GM12875 (cell line): ENCODE results near the gene EXT2.

ENCODE experiments used
- H3K4me3 ChIP-seq: one replicate; pipeline ENCODE4 v1.5.1; 2011; ENCODE audit warnings: low read depth, low read length, control low read depth
- CTCF ChIP-seq: IDR thresholded peaks from 2 replicates; pipeline ENCODE4 v1.5.1; 2011; ENCODE audit warnings: low read depth, mild to moderate bottlenecking, control low read depth, inconsistent platforms, low read length, moderate library complexity, borderline replicate concordance; ENCODE audit not compliant: insufficient read depth

The EXT2 gene

DNA sequence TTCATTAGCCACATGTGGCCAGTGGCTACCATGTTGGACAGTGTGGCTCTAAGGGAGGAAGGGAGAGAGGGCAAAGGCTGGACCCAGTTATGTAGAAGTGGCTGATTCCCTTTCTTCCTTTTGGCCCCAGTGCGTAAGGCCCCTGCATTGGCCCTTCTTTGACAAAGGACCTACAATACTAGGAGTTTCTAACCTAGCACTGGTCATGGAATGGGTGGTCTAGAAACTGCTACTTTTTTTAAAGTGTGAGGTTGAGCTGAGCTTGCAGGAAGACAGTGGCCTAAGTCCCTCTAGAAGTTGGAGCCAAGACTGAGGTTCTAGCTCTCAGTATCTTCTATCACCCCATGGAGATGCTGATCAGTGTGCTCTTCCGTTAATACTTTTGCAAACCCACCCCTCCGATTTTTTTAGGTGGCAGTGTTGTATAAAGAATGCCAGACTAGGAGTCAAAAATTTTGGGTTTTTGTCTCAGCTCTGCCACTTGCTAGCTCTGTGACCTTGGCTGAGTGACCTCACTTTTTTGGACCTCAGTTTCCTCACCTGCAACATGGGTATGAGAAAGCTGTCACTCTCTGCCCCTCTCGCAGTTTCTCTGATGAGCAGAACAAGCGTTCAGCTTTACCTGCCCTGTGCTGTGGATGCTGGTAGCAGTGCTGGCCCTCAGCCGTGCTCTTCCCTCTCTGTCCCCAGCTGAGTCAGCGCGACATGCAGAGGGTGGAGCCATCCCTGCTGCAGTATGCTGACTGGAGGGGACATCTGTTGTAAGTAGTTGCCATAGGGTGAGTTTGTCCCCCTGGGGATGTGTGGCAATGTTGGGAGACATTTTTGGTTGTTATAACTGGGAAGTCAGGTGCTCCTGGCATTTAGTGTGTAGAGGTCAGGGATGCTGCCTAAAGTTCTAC is 22.5 kb upstream of the EXT2 start:
- no peak overlapping the region for H3K4me3 ChIP-seq
- no peak for TF ChIP-seq CTCF

DNA sequence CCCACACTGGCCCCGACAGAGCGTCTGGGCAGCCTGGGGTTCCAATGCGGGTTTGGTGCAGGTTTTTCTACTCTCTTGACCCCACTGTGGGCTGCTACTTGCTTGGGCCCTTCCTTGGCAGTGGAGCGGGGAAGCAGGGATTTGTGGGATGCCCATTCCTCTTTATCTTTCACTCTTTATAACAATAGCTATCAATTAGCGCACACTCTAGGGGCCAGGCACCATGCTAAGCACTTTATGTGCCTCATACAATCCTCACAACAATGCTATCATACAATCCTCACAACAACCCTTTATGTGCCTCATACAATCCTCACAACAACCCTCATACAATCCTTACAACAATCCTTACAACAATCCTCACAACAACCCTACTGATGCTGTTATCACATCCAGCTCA is 16.7 kb upstream of the EXT2 start:
- H3K4me3 ChIP-seq: no peak overlapping the region
- no peak for TF ChIP-seq CTCF

GRCh38 chr11:44079376-44079775 is 16.1 kb upstream of the EXT2 start:
- no peak overlapping the region for H3K4me3 ChIP-seq
- no peak for TF ChIP-seq CTCF

DNA sequence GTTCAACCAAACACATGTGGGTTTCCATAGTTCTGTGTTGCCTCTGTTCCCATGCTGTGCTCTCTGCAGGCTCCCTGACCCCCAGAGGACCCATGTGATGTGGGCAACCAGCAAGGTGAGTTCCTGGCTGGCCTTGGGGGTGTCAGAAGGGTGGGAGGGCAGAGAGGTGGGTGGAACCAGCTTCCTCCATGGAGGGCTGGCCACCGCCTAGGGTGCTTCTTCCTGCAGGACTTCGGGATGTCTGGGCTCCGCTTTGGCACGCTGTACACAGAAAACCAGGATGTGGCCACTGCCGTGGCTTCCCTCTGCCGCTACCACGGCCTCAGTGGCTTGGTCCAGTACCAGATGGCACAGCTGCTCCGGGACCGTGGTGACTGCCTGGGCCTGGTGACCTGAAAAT is 14.5 kb upstream of the EXT2 start:
- TF ChIP-seq CTCF: no peak
- no peak overlapping the region for H3K4me3 ChIP-seq

DNA sequence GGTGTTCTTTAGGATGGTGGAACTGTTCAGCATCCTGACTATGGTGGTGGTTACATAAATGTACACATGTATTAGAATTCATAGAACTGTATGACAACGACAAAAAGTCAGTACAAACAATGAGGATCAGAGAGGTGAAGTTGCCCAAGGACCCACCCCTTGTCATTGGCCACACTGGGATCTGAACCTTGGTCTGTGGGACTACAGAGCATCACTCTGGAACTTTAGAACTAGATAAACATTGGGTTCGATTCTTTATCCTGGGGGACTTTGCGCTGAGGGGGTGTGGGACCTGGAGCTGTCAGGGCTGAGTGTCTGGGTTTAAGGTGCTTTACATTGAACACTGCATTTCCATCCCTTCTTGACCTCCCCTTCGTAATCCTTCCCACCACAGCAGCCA is 12.8 kb upstream of the EXT2 start:
- H3K4me3 ChIP-seq: no peak overlapping the region
- TF ChIP-seq CTCF: no peak

DNA sequence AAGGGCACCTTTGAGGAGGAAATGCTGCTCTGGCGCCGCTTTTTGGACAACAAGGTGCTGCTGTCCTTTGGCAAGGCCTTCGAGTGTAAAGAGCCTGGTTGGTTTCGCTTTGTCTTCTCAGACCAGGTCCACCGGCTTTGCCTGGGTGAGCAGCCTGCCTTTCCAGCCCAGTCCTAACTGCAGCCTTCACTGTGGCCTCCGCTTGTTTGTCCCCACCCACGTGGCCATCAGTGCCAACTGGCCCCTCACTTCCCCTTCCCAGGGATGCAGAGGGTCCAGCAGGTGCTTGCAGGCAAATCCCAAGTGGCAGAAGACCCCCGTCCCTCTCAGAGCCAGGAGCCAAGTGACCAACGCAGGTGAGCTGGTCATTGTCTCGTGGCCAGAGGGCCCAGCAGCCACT is 12.0 kb upstream of the EXT2 start:
- no peak for TF ChIP-seq CTCF
- no peak overlapping the region for H3K4me3 ChIP-seq

DNA sequence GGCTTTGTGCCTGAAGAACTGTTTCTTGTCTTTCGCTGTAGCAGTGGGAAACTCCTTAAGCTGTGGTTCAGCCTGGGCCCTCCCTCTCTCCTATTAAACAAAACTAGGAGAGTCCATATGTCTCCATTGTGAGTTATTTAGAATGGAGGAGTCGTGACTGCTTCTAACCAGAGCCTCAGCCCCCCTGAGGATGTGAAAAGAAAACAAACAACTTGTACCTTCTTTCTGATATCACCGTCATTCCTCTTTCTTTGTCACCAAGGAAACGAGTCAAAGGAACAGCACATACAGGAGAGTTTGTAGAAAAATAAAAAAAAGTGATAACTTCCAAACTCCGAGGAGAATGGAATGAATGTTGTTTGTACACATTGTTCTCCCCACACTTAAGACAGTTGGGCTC is 11.6 kb upstream of the EXT2 start:
- no peak overlapping the region for H3K4me3 ChIP-seq
- no peak for TF ChIP-seq CTCF
